ENCODE results near the gene HES4.

The HES4 gene

GRCh38 chr1:1021920-1022259, 22.0 kb upstream of the HES4 start:
- DNase-seq: no peak
- H3K9ac ChIP-seq (ENCODE audit: low read length): no peak overlapping the region
- H3K27me3 ChIP-seq (replicated peaks; ENCODE audit: insufficient read depth, low read length): peaks cover 66% of the 10 kb centered on the region
- H3K27ac ChIP-seq (ENCODE audit: low read length): no peak overlapping the region
- H3K4me2 ChIP-seq (ENCODE audit: low read depth, low read length): no peak overlapping the region
- no peaks in the 10 kb centered on the region for H3K9me3 ChIP-seq (replicated peaks; ENCODE audit: insufficient read depth, low read length)
- H3K4me1 ChIP-seq (ENCODE audit: low read length): no peaks in the 10 kb centered on the region
- no peak for TF ChIP-seq EZH2phosphoT487 (IDR thresholded peaks at IDR 0.05; ENCODE audit: low read length)
- TF ChIP-seq CTCF (IDR thresholded peaks at IDR 0.05; ENCODE audit: low read length): no peak
- TF ChIP-seq EZH2 (optimal IDR thresholded peaks at IDR 0.05; ENCODE audit: low read depth, low read length): no peak
- no peaks in the 10 kb centered on the region for H3K9me2 ChIP-seq (replicated peaks; ENCODE audit: insufficient read depth, low read length)
- no peaks in the 10 kb centered on the region for H4K20me1 ChIP-seq (ENCODE audit: insufficient read depth, low read length)
- H3K79me2 ChIP-seq (ENCODE audit: low read length): no peaks in the 10 kb centered on the region
- no peak overlapping the region for H2AFZ ChIP-seq (ENCODE audit: low read length)
- H3K4me3 ChIP-seq (ENCODE audit: low read length): no peak overlapping the region
- no peaks in the 10 kb centered on the region for H3F3A ChIP-seq (ENCODE audit: insufficient read depth, low read length)
- no peaks in the 10 kb centered on the region for H3K36me3 ChIP-seq (replicated peaks; ENCODE audit: insufficient read depth, low read length)

GRCh38 chr1:1021010-1021919, 21.4 kb upstream of the HES4 start:
- Histone ChIP-seq H3K9ac (ENCODE audit: low read length) (no peak overlapping the region), H3K79me2 (ENCODE audit: low read length) (no peaks in the 10 kb centered on the region), H3K4me1 (ENCODE audit: low read length) (no peaks in the 10 kb centered on the region), H3K9me2 (replicated peaks; ENCODE audit: insufficient read depth, low read length) (no peaks in the 10 kb centered on the region), H3K9me3 (replicated peaks; ENCODE audit: insufficient read depth, low read length) (no peaks in the 10 kb centered on the region), H4K20me1 (ENCODE audit: insufficient read depth, low read length) (no peaks in the 10 kb centered on the region), H3K27ac (ENCODE audit: low read length) (no peak overlapping the region), H3K36me3 (replicated peaks; ENCODE audit: insufficient read depth, low read length) (no peaks in the 10 kb centered on the region), H2AFZ (ENCODE audit: low read length) (no peak overlapping the region), H3K4me3 (ENCODE audit: low read length) (no peak overlapping the region), H3K27me3 (replicated peaks; ENCODE audit: insufficient read depth, low read length) (peaks cover 60% of the 10 kb centered on the region), H3F3A (ENCODE audit: insufficient read depth, low read length) (no peaks in the 10 kb centered on the region), H3K4me2 (ENCODE audit: low read depth, low read length) (no peak overlapping the region)
- no peak for DNase-seq
- TF ChIP-seq EZH2 (optimal IDR thresholded peaks at IDR 0.05; ENCODE audit: low read depth, low read length) (peak; percentile 73), EZH2phosphoT487 (IDR thresholded peaks at IDR 0.05; ENCODE audit: low read length) (no peak)

- H2AFZ ChIP-seq (ENCODE audit: low read length): no peak overlapping the region
- no peak for TF ChIP-seq EZH2 (optimal IDR thresholded peaks at IDR 0.05; ENCODE audit: low read depth, low read length)
- TF ChIP-seq EZH2phosphoT487 (IDR thresholded peaks at IDR 0.05; ENCODE audit: low read length): no peak
- no peak for TF ChIP-seq CTCF (IDR thresholded peaks at IDR 0.05; ENCODE audit: low read length)
- 0 out of 2 replicates have a peak overlapping the region, but pooled peaks have one; percentile 47 for H3K4me2 ChIP-seq (ENCODE audit: low read depth, low read length)
- no peak for DNase-seq
- H3K9me3 ChIP-seq (replicated peaks; ENCODE audit: insufficient read depth, low read length): no peaks in the 10 kb centered on the region
- H3K36me3 ChIP-seq (replicated peaks; ENCODE audit: insufficient read depth, low read length): no peaks in the 10 kb centered on the region
- H3K27me3 ChIP-seq (replicated peaks; ENCODE audit: insufficient read depth, low read length): peaks cover 52% of the 10 kb centered on the region
- H3K4me3 ChIP-seq (ENCODE audit: low read length): no peak overlapping the region
- no peaks in the 10 kb centered on the region for H3K9me2 ChIP-seq (replicated peaks; ENCODE audit: insufficient read depth, low read length)
- H3K4me1 ChIP-seq (ENCODE audit: low read length): no peaks in the 10 kb centered on the region
- H3K27ac ChIP-seq (ENCODE audit: low read length): no peak overlapping the region
- H3K79me2 ChIP-seq (ENCODE audit: low read length): no peaks in the 10 kb centered on the region
- no peaks in the 10 kb centered on the region for H3F3A ChIP-seq (ENCODE audit: insufficient read depth, low read length)
- H3K9ac ChIP-seq (ENCODE audit: low read length): no peak overlapping the region
- H4K20me1 ChIP-seq (ENCODE audit: insufficient read depth, low read length): no peaks in the 10 kb centered on the region
Observed at GRCh38 chr1:1020415-1021009, 20.6 kb upstream of the HES4 start.

All from MM.1S (cell line).